ENCODE measurements around the gene F13B. TPM values are rescaled to one million over a fixed set of nuclear protein-coding genes. Genes with fewer than 3 reads are reported as not detected.

The F13B gene
- total RNA-seq, 4 donors from 2014 or later: not detected

DNA sequence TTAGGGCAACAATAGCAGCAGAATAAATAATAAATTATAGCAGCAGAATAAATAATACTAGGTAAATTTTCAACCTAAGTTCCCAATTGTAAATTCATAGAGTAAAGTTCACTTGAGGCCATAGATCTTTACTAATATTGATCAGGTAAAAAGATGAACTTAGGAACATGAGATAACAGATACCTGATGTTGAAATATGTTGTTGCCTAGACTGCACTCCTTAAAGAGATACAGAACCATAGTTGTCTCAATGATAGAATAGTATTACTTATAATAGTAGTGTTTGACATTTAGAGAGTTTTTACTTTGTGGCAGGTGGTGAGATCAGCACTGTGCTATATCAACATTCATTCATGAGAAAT lies 378 bp upstream of the F13B start:
- Histone ChIP-seq H3K27me3 (no peaks in the 10 kb centered on the region), H3K4me3 (no peak overlapping the region), H3K27ac (no peak overlapping the region), H3K36me3 (no peaks in the 10 kb centered on the region), H3K4me1 (no peaks in the 10 kb centered on the region), H3K9me3 (no peaks in the 10 kb centered on the region)
- no peak for DNase-seq (ENCODE audit: low spot score in 2 of 2)
- TF ChIP-seq, protein P1, sequence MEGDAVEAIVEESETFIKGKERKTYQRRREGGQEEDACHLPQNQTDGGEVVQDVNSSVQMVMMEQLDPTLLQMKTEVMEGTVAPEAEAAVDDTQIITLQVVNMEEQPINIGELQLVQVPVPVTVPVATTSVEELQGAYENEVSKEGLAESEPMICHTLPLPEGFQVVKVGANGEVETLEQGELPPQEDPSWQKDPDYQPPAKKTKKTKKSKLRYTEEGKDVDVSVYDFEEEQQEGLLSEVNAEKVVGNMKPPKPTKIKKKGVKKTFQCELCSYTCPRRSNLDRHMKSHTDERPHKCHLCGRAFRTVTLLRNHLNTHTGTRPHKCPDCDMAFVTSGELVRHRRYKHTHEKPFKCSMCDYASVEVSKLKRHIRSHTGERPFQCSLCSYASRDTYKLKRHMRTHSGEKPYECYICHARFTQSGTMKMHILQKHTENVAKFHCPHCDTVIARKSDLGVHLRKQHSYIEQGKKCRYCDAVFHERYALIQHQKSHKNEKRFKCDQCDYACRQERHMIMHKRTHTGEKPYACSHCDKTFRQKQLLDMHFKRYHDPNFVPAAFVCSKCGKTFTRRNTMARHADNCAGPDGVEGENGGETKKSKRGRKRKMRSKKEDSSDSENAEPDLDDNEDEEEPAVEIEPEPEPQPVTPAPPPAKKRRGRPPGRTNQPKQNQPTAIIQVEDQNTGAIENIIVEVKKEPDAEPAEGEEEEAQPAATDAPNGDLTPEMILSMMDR (IDR thresholded peaks at IDR 0.05): no peak
- TF ChIP-seq POLR2AphosphoS5 (IDR thresholded peaks at IDR 0.05) (no peak), EP300 (IDR thresholded peaks at IDR 0.05) (no peak), POLR2A (IDR thresholded peaks at IDR 0.05) (no peak)

- Histone ChIP-seq H3K4me1 (no peaks in the 10 kb centered on the region), H3K36me3 (no peaks in the 10 kb centered on the region), H3K4me3 (no peak overlapping the region), H3K9me3 (no peaks in the 10 kb centered on the region), H3K27me3 (no peaks in the 10 kb centered on the region), H3K27ac (no peak overlapping the region)
- TF ChIP-seq EP300 (IDR thresholded peaks at IDR 0.05) (no peak), POLR2AphosphoS5 (IDR thresholded peaks at IDR 0.05) (no peak), POLR2A (IDR thresholded peaks at IDR 0.05) (no peak)
- TF ChIP-seq, protein P1 (IDR thresholded peaks at IDR 0.05): no peak
- DNase-seq (ENCODE audit: low spot score in 2 of 2): no peak
- WGBS: 91% methylated on average over 1 of the region's 1 CpG
These were observed 783 bp downstream of the F13B start for GRCh38 chr1:197066277-197066676.

GRCh38 chr1:197065559-197065958 lies 1.5 kb downstream of the F13B start:
- H3K4me3 ChIP-seq: no peak overlapping the region
- H3K36me3 ChIP-seq: no peaks in the 10 kb centered on the region
- H3K9me3 ChIP-seq: no peaks in the 10 kb centered on the region
- H3K27ac ChIP-seq: no peak overlapping the region
- H3K4me1 ChIP-seq: no peaks in the 10 kb centered on the region
- DNase-seq (ENCODE audit: low spot score in 2 of 2): no peak
- TF ChIP-seq EP300 (IDR thresholded peaks at IDR 0.05) (no peak), POLR2AphosphoS5 (IDR thresholded peaks at IDR 0.05) (no peak), POLR2A (IDR thresholded peaks at IDR 0.05) (no peak)
- TF ChIP-seq, protein P1 (IDR thresholded peaks at IDR 0.05): no peak
- no peaks in the 10 kb centered on the region for H3K27me3 ChIP-seq

- DNase-seq (ENCODE audit: low spot score in 2 of 2): no peak
- Histone ChIP-seq H3K4me3 (no peak overlapping the region), H3K27me3 (no peaks in the 10 kb centered on the region), H3K4me1 (no peaks in the 10 kb centered on the region), H3K27ac (no peak overlapping the region), H3K9me3 (no peaks in the 10 kb centered on the region), H3K36me3 (no peaks in the 10 kb centered on the region)
- WGBS: 69% methylated on average over 2 of the region's 2 CpGs
- TF ChIP-seq EP300 (IDR thresholded peaks at IDR 0.05) (no peak), POLR2AphosphoS5 (IDR thresholded peaks at IDR 0.05) (no peak), POLR2A (IDR thresholded peaks at IDR 0.05) (no peak)
- TF ChIP-seq, protein P1 (IDR thresholded peaks at IDR 0.05): no peak
These were observed 3.8 kb downstream of the F13B start for GRCh38 chr1:197063212-197063611.

- DNase-seq (ENCODE audit: low spot score in 2 of 2): no peak
- no peaks in the 10 kb centered on the region for H3K36me3 ChIP-seq
- TF ChIP-seq, protein P1 (IDR thresholded peaks at IDR 0.05): no peak
- no peak for TF ChIP-seq POLR2A (IDR thresholded peaks at IDR 0.05)
- no peak for TF ChIP-seq EP300 (IDR thresholded peaks at IDR 0.05)
- no peak for TF ChIP-seq POLR2AphosphoS5 (IDR thresholded peaks at IDR 0.05)
- no peaks in the 10 kb centered on the region for H3K4me1 ChIP-seq
- 79% methylated on average over 2 of the region's 2 CpGs for WGBS
- H3K27ac ChIP-seq: no peak overlapping the region
- no peaks in the 10 kb centered on the region for H3K27me3 ChIP-seq
- no peaks in the 10 kb centered on the region for H3K9me3 ChIP-seq
- H3K4me3 ChIP-seq: no peak overlapping the region
These were observed 4.4 kb downstream of the F13B start for GRCh38 chr1:197062692-197063091.
